Large intestine (tissue), 3 donors: Measurements from ENCODE around the gene MSX1. TPM values are rescaled to one million over a fixed set of nuclear protein-coding genes. Genes with fewer than 3 reads are reported as not detected.

Experiments
- DNase-seq, 2 donors: peaks; one replicate each; pipeline versions ENCODE4 v3.0.0 to v3.0.0-alpha.2; 2013
- H3K27ac ChIP-seq: one replicate; pipeline ENCODE4 v1.5.1; 2013; ENCODE audit warnings: low read length
- H3K27me3 ChIP-seq: 2 replicates; pipeline ENCODE4 v1.6.1; 2013; ENCODE audit warnings: low read length; ENCODE audit not compliant: control insufficient read depth, insufficient read depth
- H3K36me3 ChIP-seq: 2 replicates; pipeline ENCODE4 v1.6.1; 2013; ENCODE audit warnings: low read length; ENCODE audit not compliant: control insufficient read depth, insufficient read depth
- H3K4me1 ChIP-seq: one replicate; pipeline ENCODE4 v1.6.1; 2013; ENCODE audit warnings: low read length; ENCODE audit not compliant: control insufficient read depth, insufficient read depth
- H3K4me3 ChIP-seq: one replicate; pipeline ENCODE4 v1.5.1; 2013; ENCODE audit warnings: low read length
- H3K9me3 ChIP-seq: one replicate; pipeline ENCODE4 v1.6.1; 2013; ENCODE audit warnings: mild to moderate bottlenecking, low read depth, low read length, moderate library complexity; ENCODE audit not compliant: control insufficient read depth
- WGBS: methylation state at CpG from one replicate; pipeline ENCODE4 v1.1.5; 2013; ENCODE audit warnings: low lambda C conversion rate; ENCODE audit not compliant: insufficient coverage; 5-methylcytosine and 5-hydroxymethylcytosine counted together
- polyA plus RNA-seq: library from polyadenylated mRNA; unstranded; fragments of 120-200 nt; gene quantifications from one replicate; pipeline ENCODE4 v1.2.1, GENCODE V29; 2013

MSX1 gene
- polyA plus RNA-seq, 1 donor = 2.8 TPM

DNA sequence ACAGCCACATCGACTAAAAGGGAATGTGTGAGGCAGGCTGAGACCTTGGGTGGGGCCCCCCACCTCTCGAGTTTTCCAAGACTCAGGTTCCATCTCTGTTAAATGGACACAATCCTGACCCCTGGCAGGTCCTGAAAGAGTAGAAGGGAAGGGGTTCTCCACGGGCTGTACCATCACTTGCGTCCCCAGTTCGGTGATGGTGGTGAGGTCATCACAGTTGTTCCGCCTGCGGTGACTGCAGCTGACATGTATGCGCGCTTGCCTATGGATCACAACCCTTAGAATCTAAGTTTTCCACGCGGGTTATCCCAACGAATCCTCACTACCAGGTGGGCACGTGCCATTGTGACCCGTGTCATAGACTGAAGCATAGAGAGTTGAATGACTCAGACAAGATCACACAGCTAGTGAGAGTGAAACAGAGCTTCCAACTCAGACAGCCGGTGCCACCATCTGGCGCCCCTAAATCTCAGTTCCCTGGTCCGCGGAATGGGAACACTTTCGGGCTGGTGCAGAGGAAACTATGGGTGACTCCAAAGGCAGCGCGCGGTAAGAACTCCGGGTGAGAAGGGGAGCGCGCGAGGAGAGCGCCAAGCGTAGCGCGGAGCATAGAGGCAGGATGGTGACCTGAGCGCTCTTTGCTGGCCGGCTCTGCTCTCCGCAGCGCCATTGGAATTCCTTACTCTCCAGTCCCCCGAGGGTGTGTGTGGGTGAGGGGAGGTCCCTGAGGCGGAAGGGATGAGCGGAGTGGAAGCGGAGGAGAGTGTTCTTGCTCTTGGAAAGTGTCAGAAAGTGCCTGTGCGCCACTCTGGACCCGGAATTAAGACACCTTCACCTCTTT lies 10.5 kb downstream of the MSX1 start:
- Histone ChIP-seq H3K36me3 (no peaks in the 10 kb centered on the region), H3K4me1 (peaks cover 9% of the 10 kb centered on the region), H3K27me3 (peaks cover 100% of the 10 kb centered on the region), H3K4me3 (no peak overlapping the region), H3K27ac (no peak overlapping the region), H3K9me3 (peaks cover 10% of the 10 kb centered on the region)
- no CpG with 5 or more reads among the region's 40 CpGs for WGBS
- DNase-seq = no peak

DNA sequence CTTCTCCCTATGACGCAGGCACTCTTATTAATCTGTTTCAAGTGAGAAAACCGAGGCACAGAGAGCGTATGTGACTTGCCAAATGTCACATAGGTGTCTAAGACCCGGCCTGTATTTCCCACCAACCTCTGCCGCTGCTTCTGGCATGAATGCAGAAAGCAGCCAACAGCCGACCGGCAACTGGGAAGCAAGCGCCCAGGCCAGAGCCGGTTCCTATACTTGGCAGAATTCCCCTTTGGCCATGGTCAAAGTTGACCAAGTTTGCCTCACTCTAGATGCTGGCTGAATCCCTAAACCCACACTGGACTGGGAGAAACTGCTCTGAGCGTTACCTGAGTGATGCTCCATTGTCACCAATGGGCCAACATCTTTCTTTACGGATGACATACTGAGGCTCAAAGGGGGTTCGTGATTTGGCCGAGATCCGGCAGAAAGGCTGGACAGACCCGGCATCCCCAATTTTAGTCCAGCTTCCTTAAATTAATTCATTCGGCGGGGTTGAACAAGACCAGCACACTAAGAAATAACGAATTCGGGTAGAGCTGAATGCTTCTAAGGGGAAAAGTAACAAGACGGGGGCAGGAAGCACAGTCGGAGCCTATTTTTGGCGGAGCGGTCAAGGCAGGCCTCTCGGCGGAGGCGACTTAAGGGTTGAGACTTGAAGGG lies 11.2 kb downstream of the MSX1 start:
- Histone ChIP-seq H3K36me3 (no peaks in the 10 kb centered on the region), H3K9me3 (peaks cover 10% of the 10 kb centered on the region), H3K27ac (no peak overlapping the region), H3K27me3 (peaks cover 100% of the 10 kb centered on the region), H3K4me1 (peaks cover 9% of the 10 kb centered on the region), H3K4me3 (no peak overlapping the region)
- DNase-seq = no peak
- WGBS = 7% methylated on average over 7 of the region's 26 CpGs

DNA sequence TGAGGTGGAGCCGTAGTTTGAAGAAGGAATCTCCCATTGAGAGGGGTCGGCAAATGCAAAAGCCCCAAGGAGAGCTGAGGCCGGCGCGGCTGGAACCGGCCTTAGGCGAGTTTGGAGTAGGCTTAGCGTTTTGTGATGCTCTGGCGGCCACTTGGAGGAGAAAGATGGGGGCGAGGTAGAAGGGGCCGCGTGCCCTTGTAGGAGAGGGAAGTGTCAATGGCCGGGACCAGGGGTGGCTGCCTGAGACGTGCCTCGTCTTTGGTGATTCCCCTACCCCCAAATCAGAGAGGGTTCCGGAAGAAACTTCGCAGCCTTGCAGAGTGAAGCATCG lies 11.7 kb downstream of the MSX1 start:
- WGBS = no CpG with 5 or more reads among the region's 18 CpGs

GRCh38 chr4:4871573-4872313 lies 12.3 kb downstream of the MSX1 start:
- H3K4me1 ChIP-seq = peaks cover 3% of the 10 kb centered on the region

More for the DNA sequence above, 11.7 kb downstream of the MSX1 start:
- Histone ChIP-seq H3K4me1 (peaks cover 7% of the 10 kb centered on the region), H3K4me3 (no peak overlapping the region), H3K27ac (no peak overlapping the region), H3K9me3 (peaks cover 10% of the 10 kb centered on the region), H3K27me3 (peaks cover 100% of the 10 kb centered on the region), H3K36me3 (no peaks in the 10 kb centered on the region)
- no peak for DNase-seq

DNA sequence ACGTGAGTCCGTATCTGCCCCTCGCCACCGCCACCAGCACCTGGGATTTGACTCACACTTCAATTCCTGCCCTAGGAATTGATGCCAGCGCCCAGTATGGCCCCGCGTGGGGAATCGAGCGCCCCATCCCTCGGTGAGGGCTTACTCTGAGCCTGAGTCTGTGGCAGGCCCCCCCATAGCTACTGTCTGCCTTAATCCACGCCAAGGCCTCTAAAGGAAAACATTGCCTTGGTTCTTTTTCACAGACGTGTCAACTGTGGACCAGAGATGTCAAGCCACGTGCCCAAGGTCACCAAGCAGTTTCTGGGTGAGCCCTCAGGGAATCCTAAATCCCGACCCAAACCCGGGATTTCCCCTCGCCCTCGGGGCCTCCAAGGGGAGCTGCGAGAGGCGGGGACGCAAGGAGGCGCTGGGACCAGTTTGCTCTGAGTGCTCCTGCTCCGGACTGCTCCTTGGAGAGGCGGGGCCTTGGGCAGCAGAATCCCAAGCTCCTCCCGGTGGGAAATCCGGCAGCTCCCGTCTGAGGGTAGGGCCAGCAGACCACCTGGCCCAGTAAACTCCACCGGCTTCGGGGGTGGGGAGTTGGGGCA lies 12.9 kb downstream of the MSX1 start:
- DNase-seq = no peak
- Histone ChIP-seq H3K4me1 (no peaks in the 10 kb centered on the region), H3K9me3 (peaks cover 6% of the 10 kb centered on the region), H3K27ac (no peak overlapping the region), H3K4me3 (no peak overlapping the region), H3K36me3 (no peaks in the 10 kb centered on the region), H3K27me3 (peaks cover 96% of the 10 kb centered on the region)
- no CpG with 5 or more reads among the region's 28 CpGs for WGBS

More at GRCh38 chr4:4871573-4872313, 12.3 kb downstream of the MSX1 start:
- no peak overlapping the region for H3K4me3 ChIP-seq
- no peaks in the 10 kb centered on the region for H3K36me3 ChIP-seq
- DNase-seq = no peak
- WGBS = no CpG with 5 or more reads among the region's 46 CpGs
- H3K9me3 ChIP-seq = peaks cover 10% of the 10 kb centered on the region
- peaks cover 96% of the 10 kb centered on the region for H3K27me3 ChIP-seq
- no peak overlapping the region for H3K27ac ChIP-seq

- no peaks in the 10 kb centered on the region for H3K36me3 ChIP-seq
- H3K4me1 ChIP-seq = no peaks in the 10 kb centered on the region
- H3K9me3 ChIP-seq = peaks cover 6% of the 10 kb centered on the region
- WGBS = no CpG with 5 or more reads among the region's 11 CpGs
- no peak overlapping the region for H3K27ac ChIP-seq
- H3K27me3 ChIP-seq = peaks cover 92% of the 10 kb centered on the region
- DNase-seq = no peak
- no peak overlapping the region for H3K4me3 ChIP-seq
These were observed 13.7 kb downstream of the MSX1 start for GRCh38 chr4:4873203-4873602.

- Histone ChIP-seq H3K27ac (no peak overlapping the region), H3K27me3 (peaks cover 91% of the 10 kb centered on the region), H3K4me1 (no peaks in the 10 kb centered on the region), H3K4me3 (no peak overlapping the region), H3K36me3 (no peaks in the 10 kb centered on the region), H3K9me3 (peaks cover 6% of the 10 kb centered on the region)
- no peak for DNase-seq
- WGBS = no CpG with 5 or more reads among the region's 2 CpGs
These were observed 14.8 kb downstream of the MSX1 start for GRCh38 chr4:4874254-4874653.

- Histone ChIP-seq H3K9me3 (peaks cover 6% of the 10 kb centered on the region), H3K27me3 (peaks cover 82% of the 10 kb centered on the region), H3K36me3 (no peaks in the 10 kb centered on the region), H3K4me3 (no peak overlapping the region), H3K27ac (no peak overlapping the region), H3K4me1 (no peaks in the 10 kb centered on the region)
- DNase-seq = no peak
- no CpG with 5 or more reads among the region's 5 CpGs for WGBS
These were observed 15.7 kb downstream of the MSX1 start for GRCh38 chr4:4875147-4875546.

DNA sequence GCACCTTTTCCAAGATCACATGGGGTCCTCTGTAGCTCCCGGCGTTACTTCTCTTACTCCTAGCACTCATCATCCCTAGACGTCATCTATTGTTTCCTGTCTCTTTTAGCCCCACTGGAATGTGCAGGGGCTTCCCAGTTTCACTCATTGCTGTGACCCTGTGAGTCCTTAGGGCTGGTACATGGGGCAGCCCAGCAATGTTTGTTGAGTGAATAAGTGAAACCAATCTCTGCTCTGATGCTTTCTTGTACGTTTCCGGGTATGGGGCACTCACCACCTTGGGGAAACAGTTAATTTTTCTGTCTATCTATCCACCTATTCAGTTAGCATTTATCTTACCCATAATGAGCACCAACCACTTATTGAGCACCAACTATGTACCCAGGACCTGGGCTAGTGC lies 16.1 kb downstream of the MSX1 start:
- Histone ChIP-seq H3K9me3 (peaks cover 6% of the 10 kb centered on the region), H3K4me1 (no peaks in the 10 kb centered on the region), H3K4me3 (no peak overlapping the region), H3K36me3 (no peaks in the 10 kb centered on the region), H3K27ac (no peak overlapping the region), H3K27me3 (peaks cover 77% of the 10 kb centered on the region)
- no CpG with 5 or more reads among the region's 5 CpGs for WGBS
- no peak for DNase-seq
